HepG2 (cell line): ENCODE data around the gene CALR. TPM values are rescaled to one million over a fixed set of nuclear protein-coding genes. Genes with fewer than 3 reads are reported as not detected.

Source experiments
- BCL3 ChIP-seq: sonication (generic); formaldehyde crosslinking; IDR thresholded peaks from 2 replicates; pipeline ENCODE4 v1.5.1; 2020; ENCODE audit warnings: mild to moderate bottlenecking, missing genetic modification reagents, moderate library complexity
- CHD2 ChIP-seq: IDR thresholded peaks from 2 replicates; pipeline ENCODE4 v1.6.1; 2011; ENCODE audit warnings: low read depth, low read length, improper control_type of control experiment
- GRHL1 ChIP-seq: sonication (generic); formaldehyde crosslinking; conservative IDR thresholded peaks from 2 replicates; pipeline ENCODE4 v1.8.0; 2022; ENCODE audit warnings: missing genetic modification reagents
- ISL2 ChIP-seq: sonication (generic); formaldehyde crosslinking; IDR thresholded peaks from 2 replicates; pipeline ENCODE4 v1.5.0; 2020; ENCODE audit warnings: missing genetic modification reagents
- JUND ChIP-seq: sonication (generic); formaldehyde crosslinking; IDR thresholded peaks from 2 replicates; pipeline ENCODE4 v1.8.0; 2022; ENCODE audit warnings: mild to moderate bottlenecking, missing genetic modification reagents
- NFYB ChIP-seq: sonication (generic); formaldehyde crosslinking; IDR thresholded peaks from 2 replicates; pipeline ENCODE4 v1.4.0; 2020; ENCODE audit warnings: missing genetic modification reagents
- RBM22 ChIP-seq: fragments of 200-400 bp; formaldehyde crosslinking; optimal IDR thresholded peaks from 2 replicates; pipeline ENCODE3; 2017; ENCODE audit warnings: mild to moderate bottlenecking, low read length, moderate library complexity
- RBM39 ChIP-seq: fragments of 200-400 bp; formaldehyde crosslinking; IDR thresholded peaks from one replicate; pipeline ENCODE4 v1.6.1; 2018; ENCODE audit warnings: antibody characterized with exemption, mild to moderate bottlenecking, low read depth, low read length; ENCODE audit not compliant: poor library complexity, severe bottlenecking
- REXO4 ChIP-seq: sonication (generic); formaldehyde crosslinking; IDR thresholded peaks from 2 replicates; pipeline ENCODE4 v1.8.0; 2022; ENCODE audit warnings: missing genetic modification reagents, mild to moderate bottlenecking, borderline replicate concordance
- RXRA ChIP-seq: sonication (generic); formaldehyde crosslinking; IDR thresholded peaks from 2 replicates; pipeline ENCODE4 v1.5.1; 2020; ENCODE audit warnings: missing genetic modification reagents
- RXRB ChIP-seq: IDR thresholded peaks from 2 replicates; pipeline ENCODE4 v1.6.1; 2016; ENCODE audit warnings: borderline replicate concordance, missing genetic modification reagents, missing compliant biosample characterization
- TERF1 ChIP-seq: sonication (generic); formaldehyde crosslinking; IDR thresholded peaks from 2 replicates; pipeline ENCODE4 v1.8.0; 2022; ENCODE audit warnings: mild to moderate bottlenecking, missing genetic modification reagents, moderate library complexity
- TMF1 ChIP-seq: sonication (generic); formaldehyde crosslinking; IDR thresholded peaks from 2 replicates; pipeline ENCODE4 v1.8.1; 2022; ENCODE audit warnings: low read depth, missing genetic modification reagents
- ZNF343 ChIP-seq: sonication (generic); formaldehyde crosslinking; IDR thresholded peaks from 2 replicates; pipeline ENCODE4 v1.4.0; 2020; ENCODE audit warnings: mild to moderate bottlenecking, missing genetic modification reagents
- ZNF567 ChIP-seq: sonication (generic); formaldehyde crosslinking; IDR thresholded peaks from 2 replicates; pipeline ENCODE4 v1.8.1; 2023; ENCODE audit warnings: mild to moderate bottlenecking, missing genetic modification reagents, borderline replicate concordance
- ZNF577 ChIP-seq: sonication (generic); formaldehyde crosslinking; IDR thresholded peaks from 2 replicates; pipeline ENCODE4 v1.4.0; 2020; ENCODE audit warnings: mild to moderate bottlenecking, low read depth, missing genetic modification reagents, borderline replicate concordance
- polyA plus RNA-seq, 8 experiments: library from polyadenylated mRNA; depleted of rRNA in 3 of 8; stranded (reverse) in 7 of 8; unstranded in 1 of 8; fragments of >200 nt; fragmentation: Illumina TruSeq in 4 of 8; extraction: Trizol in 4 of 8; gene quantifications; 2 replicates each; pipeline versions ENCODE4 v1.2.1 to v1.2.3, GENCODE V29; 2011 to 2016; ENCODE audit warnings: low read depth in 4 of 8, missing spikeins in 1 of 8, mixed read lengths in 1 of 8; ENCODE audit not compliant: insufficient read depth in 1 of 8
- total RNA-seq, 5 experiments: library from RNA; depleted of rRNA; stranded (reverse); fragments of >200 nt; fragmentation: Illumina TruSeq; extraction: Trizol; gene quantifications; 2 replicates each; pipeline ENCODE4 v1.2.3, GENCODE V29; 2016; ENCODE audit warnings: low read depth in 1 of 5
- TF ChIP-seq, protein P1 (sequence below): IDR thresholded peaks from 2 replicates; pipeline ENCODE4 v1.6.1; 2016; ENCODE audit warnings: missing genetic modification reagents, missing compliant biosample characterization
- TF ChIP-seq, protein P2 (sequence below): IDR thresholded peaks from 2 replicates; pipeline ENCODE4 v1.6.1; 2016
- TF ChIP-seq, protein P3 (sequence below): sonication (generic); formaldehyde crosslinking; IDR thresholded peaks from 2 replicates; pipeline ENCODE4 v1.5.1; 2020; ENCODE audit warnings: missing genetic modification reagents, mild to moderate bottlenecking, borderline replicate concordance

The CALR gene
- total and polyA plus RNA-seq, 2 of the 13 experiments (the other 11 are each of a cell fraction or from before 2014, with no cell fraction given) = 898 to 934 TPM

- TF ChIP-seq TERF1 (CRISPR knock-in tag) (no peak), REXO4 (no peak), RBM22 (no peak), GRHL1 (CRISPR knock-in tag) (no peak), ZNF567 (CRISPR knock-in tag) (peak; percentile 87; the same call in 1 of the 2 replicates), ZNF577 (no peak), ISL2 (CRISPR knock-in tag) (no peak), NFYB (CRISPR knock-in tag) (peak; percentile 89), RXRA (CRISPR knock-in tag) (peak; percentile 76), BCL3 (no peak; the same call in 1 of the 2 replicates), CHD2 (no peak; the same call in 1 of the 2 replicates), ZNF343 (0 out of 2 replicates have a peak, but pooled peaks have one; percentile 47), JUND (no peak), RBM39 (peak; percentile 82), RXRB (CRISPR knock-in tag) (peak; percentile 17; the same call in 1 of the 2 replicates), TMF1 (CRISPR knock-in tag) (no peak)
- TF ChIP-seq, protein P1, sequence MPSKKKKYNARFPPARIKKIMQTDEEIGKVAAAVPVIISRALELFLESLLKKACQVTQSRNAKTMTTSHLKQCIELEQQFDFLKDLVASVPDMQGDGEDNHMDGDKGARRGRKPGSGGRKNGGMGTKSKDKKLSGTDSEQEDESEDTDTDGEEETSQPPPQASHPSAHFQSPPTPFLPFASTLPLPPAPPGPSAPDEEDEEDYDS (CRISPR knock-in tag) = peak; percentile 76
- TF ChIP-seq, protein P2, sequence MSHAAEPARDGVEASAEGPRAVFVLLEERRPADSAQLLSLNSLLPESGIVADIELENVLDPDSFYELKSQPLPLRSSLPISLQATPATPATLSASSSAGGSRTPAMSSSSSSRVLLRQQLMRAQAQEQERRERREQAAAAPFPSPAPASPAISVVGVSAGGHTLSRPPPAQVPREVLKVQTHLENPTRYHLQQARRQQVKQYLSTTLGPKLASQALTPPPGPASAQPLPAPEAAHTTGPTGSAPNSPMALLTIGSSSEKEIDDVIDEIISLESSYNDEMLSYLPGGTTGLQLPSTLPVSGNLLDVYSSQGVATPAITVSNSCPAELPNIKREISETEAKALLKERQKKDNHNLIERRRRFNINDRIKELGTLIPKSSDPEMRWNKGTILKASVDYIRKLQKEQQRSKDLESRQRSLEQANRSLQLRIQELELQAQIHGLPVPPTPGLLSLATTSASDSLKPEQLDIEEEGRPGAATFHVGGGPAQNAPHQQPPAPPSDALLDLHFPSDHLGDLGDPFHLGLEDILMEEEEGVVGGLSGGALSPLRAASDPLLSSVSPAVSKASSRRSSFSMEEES = no peak; the same call in 1 of the 2 replicates
- TF ChIP-seq, protein P3, sequence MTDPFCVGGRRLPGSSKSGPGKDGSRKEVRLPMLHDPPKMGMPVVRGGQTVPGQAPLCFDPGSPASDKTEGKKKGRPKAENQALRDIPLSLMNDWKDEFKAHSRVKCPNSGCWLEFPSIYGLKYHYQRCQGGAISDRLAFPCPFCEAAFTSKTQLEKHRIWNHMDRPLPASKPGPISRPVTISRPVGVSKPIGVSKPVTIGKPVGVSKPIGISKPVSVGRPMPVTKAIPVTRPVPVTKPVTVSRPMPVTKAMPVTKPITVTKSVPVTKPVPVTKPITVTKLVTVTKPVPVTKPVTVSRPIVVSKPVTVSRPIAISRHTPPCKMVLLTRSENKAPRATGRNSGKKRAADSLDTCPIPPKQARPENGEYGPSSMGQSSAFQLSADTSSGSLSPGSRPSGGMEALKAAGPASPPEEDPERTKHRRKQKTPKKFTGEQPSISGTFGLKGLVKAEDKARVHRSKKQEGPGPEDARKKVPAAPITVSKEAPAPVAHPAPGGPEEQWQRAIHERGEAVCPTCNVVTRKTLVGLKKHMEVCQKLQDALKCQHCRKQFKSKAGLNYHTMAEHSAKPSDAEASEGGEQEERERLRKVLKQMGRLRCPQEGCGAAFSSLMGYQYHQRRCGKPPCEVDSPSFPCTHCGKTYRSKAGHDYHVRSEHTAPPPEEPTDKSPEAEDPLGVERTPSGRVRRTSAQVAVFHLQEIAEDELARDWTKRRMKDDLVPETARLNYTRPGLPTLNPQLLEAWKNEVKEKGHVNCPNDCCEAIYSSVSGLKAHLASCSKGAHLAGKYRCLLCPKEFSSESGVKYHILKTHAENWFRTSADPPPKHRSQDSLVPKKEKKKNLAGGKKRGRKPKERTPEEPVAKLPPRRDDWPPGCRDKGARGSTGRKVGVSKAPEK (CRISPR knock-in tag) = no peak
These were observed 47.4 kb upstream of the CALR start, which contains the start of gene GCDH (continued) for GRCh38 chr19:12890787-12891552.
